Endodermal cell (in vitro differentiated cells): Measurements from ENCODE around the gene RIMS3. TPM values are rescaled to one million over a fixed set of nuclear protein-coding genes. Genes with fewer than 3 reads are reported as not detected.
"Not testable (repeated sequence)": the region's sequence is repeated elsewhere in the genome, so short reads cannot be mapped to it uniquely, and the experiment has no call there.

Experiments used
- DNase-seq: peaks from one replicate; pipeline ENCODE4 v3.0.0-alpha.2; 2017
- H3K27ac ChIP-seq: 2 replicates; pipeline ENCODE4 v1.5.1; 2013; ENCODE audit warnings: mild to moderate bottlenecking, low read depth, low read length, moderate library complexity
- H3K27me3 ChIP-seq: 2 replicates; pipeline ENCODE4 v1.6.1; 2013; ENCODE audit warnings: mild to moderate bottlenecking, low read length, moderate library complexity; ENCODE audit not compliant: insufficient read depth, control insufficient read depth, poor library complexity, severe bottlenecking
- H3K36me3 ChIP-seq: 2 replicates; pipeline ENCODE4 v1.7.0; 2013; ENCODE audit warnings: mild to moderate bottlenecking, low read length, moderate library complexity; ENCODE audit not compliant: control insufficient read depth, insufficient read depth
- H3K4me1 ChIP-seq: one replicate; pipeline ENCODE4 v1.7.0; 2013; ENCODE audit warnings: low read length; ENCODE audit not compliant: control insufficient read depth, insufficient read depth
- H3K4me3 ChIP-seq: 2 replicates; pipeline ENCODE4 v1.5.1; 2013; ENCODE audit warnings: mild to moderate bottlenecking, low read length, moderate library complexity
- H3K9ac ChIP-seq: 2 replicates; pipeline ENCODE4 v1.6.1; 2013; ENCODE audit warnings: mild to moderate bottlenecking, low read length, moderate library complexity; ENCODE audit not compliant: poor library complexity, severe bottlenecking; ENCODE audit errors: extremely low read depth
- H3K9me3 ChIP-seq: 2 replicates; pipeline ENCODE4 v1.6.1; 2013; ENCODE audit warnings: mild to moderate bottlenecking, low read length, moderate library complexity; ENCODE audit not compliant: control insufficient read depth
- H3K27ac Mint-ChIP-seq: 2 replicates; pipeline ENCODE4 v1.8.0; 2020; ENCODE audit warnings: mixed read lengths
- H3K27me3 Mint-ChIP-seq: 2 replicates; pipeline ENCODE4 v1.8.0; 2021; ENCODE audit warnings: mild to moderate bottlenecking, mixed read lengths; ENCODE audit not compliant: insufficient read depth
- H3K36me3 Mint-ChIP-seq: 2 replicates; pipeline ENCODE4 v1.8.0; 2020; ENCODE audit warnings: low read depth, mixed read lengths
- H3K4me1 Mint-ChIP-seq: 2 replicates; pipeline ENCODE4 v1.8.0; 2020; ENCODE audit warnings: mixed read lengths
- H3K4me3 Mint-ChIP-seq: 2 replicates; pipeline ENCODE4 v1.8.0; 2020; ENCODE audit warnings: mild to moderate bottlenecking, moderate library complexity, mixed read lengths
- H3K9me3 Mint-ChIP-seq: 2 replicates; pipeline ENCODE4 v1.8.0; 2020; ENCODE audit warnings: mild to moderate bottlenecking, mixed read lengths
- CTCF ChIP-seq: fragments of 200-600 bp; sonication (generic); conservative IDR thresholded peaks from 2 replicates; pipeline ENCODE4 v1.5.0; 2021; ENCODE audit warnings: antibody characterized with exemption, mild to moderate bottlenecking
- WGBS, 2 experiments: methylation state at CpG; one replicate each; pipeline versions ENCODE4 v1.1.5 to v1.1.7; 2013; ENCODE audit warnings: missing lambda C conversion rate in 2 of 2, mixed read lengths in 1 of 2; ENCODE audit not compliant: insufficient coverage in 1 of 2, insufficient read length in 1 of 2; 5-methylcytosine and 5-hydroxymethylcytosine counted together
- total RNA-seq, 2 donors: library from RNA; stranded (reverse); fragmentation: NEBNext Ultra II Directional in 1 of 2; extraction: Animal tissue kit (Norgen Biotek cat#: 25700) in 1 of 2; gene quantifications; 2 replicates in 1 of 2; 3 replicates in 1 of 2; pipeline ENCODE4 v1.2.1, GENCODE V29; 2021

Gene RIMS3
- total RNA-seq, 2 donors from 2014 or later, result 8.0 to 12.0 TPM

DNA sequence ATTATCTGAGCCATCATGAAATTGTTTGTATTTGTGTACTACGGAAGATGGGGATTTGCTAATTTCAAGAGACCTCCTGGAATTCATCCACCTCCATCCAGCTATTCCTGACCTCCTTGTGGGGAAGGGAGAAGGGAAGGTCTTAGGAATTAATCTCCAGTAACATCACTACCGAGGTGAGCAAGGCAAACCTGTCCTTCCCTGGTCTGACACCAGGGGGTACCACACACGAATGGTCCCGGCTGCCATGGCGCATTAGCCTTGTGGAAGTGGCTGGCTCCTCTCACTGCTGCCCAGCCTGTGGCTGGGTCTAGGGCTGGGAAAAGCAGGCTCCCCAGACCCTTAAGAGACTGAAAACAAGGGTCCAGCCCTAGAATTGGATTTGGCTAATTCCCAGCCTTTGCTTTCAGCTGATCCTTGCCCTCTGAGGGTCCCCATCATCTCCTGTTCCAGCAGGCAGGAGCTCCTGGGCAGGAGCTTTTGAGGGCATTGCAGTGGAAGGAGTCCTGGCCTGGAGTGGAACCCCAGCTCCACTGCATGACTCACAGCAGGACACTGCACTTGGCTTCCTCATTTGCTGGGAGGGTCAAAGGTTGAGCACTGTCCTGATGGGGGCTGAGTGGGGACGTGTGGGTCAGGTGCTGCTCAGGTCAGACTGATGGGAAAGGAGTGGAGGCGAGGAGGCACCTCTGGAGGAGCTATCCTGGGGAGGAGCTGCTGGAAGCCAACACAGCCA lies 34.8 kb downstream of the RIMS3 start:
- Histone ChIP-seq H3K27ac (no peak overlapping the region), H3K36me3 (no peaks in the 10 kb centered on the region), H3K9ac (no peak overlapping the region), H3K4me3 (no peak overlapping the region), H3K27me3 (no peaks in the 10 kb centered on the region), H3K4me1 (no peaks in the 10 kb centered on the region), H3K9me3 (no peaks in the 10 kb centered on the region)
- Mint-ChIP-seq H3K4me3 (no peak overlapping the region), H3K9me3 (no peaks in the 10 kb centered on the region), H3K36me3 (no peaks in the 10 kb centered on the region), H3K27me3 (no peaks in the 10 kb centered on the region), H3K4me1 (no peaks in the 10 kb centered on the region), H3K27ac (no peak overlapping the region)
- 35 to 52% methylated on average over 4 to 6 of the region's 7 CpGs for WGBS, 2 experiments
- DNase-seq, result peak; percentile 92
- TF ChIP-seq CTCF, result peak; percentile 84

GRCh38 chr1:40629546-40629945 lies 35.9 kb downstream of the RIMS3 start:
- not testable (repeated sequence) for H3K4me3 ChIP-seq, H3K36me3 ChIP-seq, H3K4me3 Mint-ChIP-seq, H3K9me3 Mint-ChIP-seq, H3K4me1 ChIP-seq, H3K4me1 Mint-ChIP-seq, H3K27ac ChIP-seq, H3K36me3 Mint-ChIP-seq, H3K9me3 ChIP-seq, H3K27ac Mint-ChIP-seq, DNase-seq, H3K9ac ChIP-seq, H3K27me3 ChIP-seq, H3K27me3 Mint-ChIP-seq
- 93 to 95% methylated on average over 3 to 4 of the region's 4 CpGs for WGBS, 2 experiments

DNA sequence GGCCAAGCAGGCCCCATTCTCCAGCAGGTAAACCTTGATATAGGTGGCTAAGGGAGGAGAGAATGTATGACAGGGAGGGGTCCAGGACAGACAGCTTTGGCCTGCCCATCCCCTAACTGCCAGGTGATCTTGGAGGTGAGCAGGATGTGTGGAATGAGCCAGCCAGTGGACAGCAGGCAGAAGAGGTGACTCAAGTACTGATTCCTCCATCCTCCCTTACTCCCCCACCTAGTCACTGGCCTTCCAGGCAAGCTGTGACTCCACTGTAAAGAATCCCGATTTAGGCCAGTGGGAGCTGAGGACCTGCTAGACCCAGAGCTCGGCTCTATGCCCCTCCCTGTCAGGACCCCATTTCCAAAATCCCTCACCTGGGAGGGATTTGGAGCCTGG lies 36.6 kb downstream of the RIMS3 start:
- no peak for TF ChIP-seq CTCF
- H3K36me3 Mint-ChIP-seq, result no peaks in the 10 kb centered on the region

More for the DNA sequence above, 36.6 kb downstream of the RIMS3 start:
- no peaks in the 10 kb centered on the region for H3K9me3 Mint-ChIP-seq
- no peak overlapping the region for H3K27ac ChIP-seq
- no peaks in the 10 kb centered on the region for H3K27me3 ChIP-seq
- H3K4me1 Mint-ChIP-seq, result no peaks in the 10 kb centered on the region
- DNase-seq, result no peak
- no peaks in the 10 kb centered on the region for H3K27me3 Mint-ChIP-seq
- H3K27ac Mint-ChIP-seq, result no peak overlapping the region
- no peak overlapping the region for H3K4me3 Mint-ChIP-seq
- H3K9me3 ChIP-seq, result no peaks in the 10 kb centered on the region
- H3K4me3 ChIP-seq, result no peak overlapping the region
- WGBS, 2 experiments, result 81 to 86% methylated on average over 1 to 2 of the region's 2 CpGs
- H3K4me1 ChIP-seq, result no peaks in the 10 kb centered on the region
- H3K9ac ChIP-seq, result no peak overlapping the region
- no peaks in the 10 kb centered on the region for H3K36me3 ChIP-seq
